Measurements from ENCODE around the gene TEP1.

TEP1 gene

GRCh38 chr14:20386276-20386855 is 26.9 kb downstream of the TEP1 start:
- no peak for TF ChIP-seq CTCF (conservative IDR thresholded peaks at IDR 0.05; ENCODE audit: low read depth, low read length)
- H3K4me3 ChIP-seq (ENCODE audit: low read length): no peak overlapping the region
- no peak for DNase-seq (ENCODE audit: low read depth)

- no peak for DNase-seq (ENCODE audit: low read depth)
- no peak for TF ChIP-seq CTCF (conservative IDR thresholded peaks at IDR 0.05; ENCODE audit: low read depth, low read length)
Measured at GRCh38 chr14:20384886-20385285, 28.4 kb downstream of the TEP1 start.

GRCh38 chr14:20384321-20384720 is 29.0 kb downstream of the TEP1 start:
- no peak for TF ChIP-seq CTCF (conservative IDR thresholded peaks at IDR 0.05; ENCODE audit: low read depth, low read length)
- H3K4me3 ChIP-seq (ENCODE audit: low read length): no peak overlapping the region

More at GRCh38 chr14:20384886-20385285, 28.4 kb downstream of the TEP1 start:
- no peak overlapping the region for H3K4me3 ChIP-seq (ENCODE audit: low read length)

GRCh38 chr14:20383636-20384035 is 29.7 kb downstream of the TEP1 start:
- DNase-seq (ENCODE audit: low read depth): no peak
- no peak overlapping the region for H3K4me3 ChIP-seq (ENCODE audit: low read length)
- no peak for TF ChIP-seq CTCF (conservative IDR thresholded peaks at IDR 0.05; ENCODE audit: low read depth, low read length)

More at GRCh38 chr14:20384321-20384720, 29.0 kb downstream of the TEP1 start:
- no peak for DNase-seq (ENCODE audit: low read depth)

GRCh38 chr14:20383032-20383431 is 30.3 kb downstream of the TEP1 start:
- no peak overlapping the region for H3K4me3 ChIP-seq (ENCODE audit: low read length)
- DNase-seq (ENCODE audit: low read depth): no peak
- no peak for TF ChIP-seq CTCF (conservative IDR thresholded peaks at IDR 0.05; ENCODE audit: low read depth, low read length)

GRCh38 chr14:20382526-20382925 is 30.8 kb downstream of the TEP1 start:
- DNase-seq (ENCODE audit: low read depth): no peak
- TF ChIP-seq CTCF (conservative IDR thresholded peaks at IDR 0.05; ENCODE audit: low read depth, low read length): no peak
- no peak overlapping the region for H3K4me3 ChIP-seq (ENCODE audit: low read length)

- TF ChIP-seq CTCF (conservative IDR thresholded peaks at IDR 0.05; ENCODE audit: low read depth, low read length): no peak
- DNase-seq (ENCODE audit: low read depth): no peak
Measured at GRCh38 chr14:20381341-20381740, 32.0 kb downstream of the TEP1 start.

More at GRCh38 chr14:20381341-20381740, 32.0 kb downstream of the TEP1 start:
- no peak overlapping the region for H3K4me3 ChIP-seq (ENCODE audit: low read length)
